ENCODE results near the gene AFAP1L1. TPM values are rescaled to one million over a fixed set of nuclear protein-coding genes. Genes with fewer than 3 reads are reported as not detected.
A peak's percentile ranks its signal among the peaks of the same experiment; 100 is the strongest.

AFAP1L1 gene
- total RNA-seq, 1 experiment from 2014 or later: 1.4 TPM

DNA sequence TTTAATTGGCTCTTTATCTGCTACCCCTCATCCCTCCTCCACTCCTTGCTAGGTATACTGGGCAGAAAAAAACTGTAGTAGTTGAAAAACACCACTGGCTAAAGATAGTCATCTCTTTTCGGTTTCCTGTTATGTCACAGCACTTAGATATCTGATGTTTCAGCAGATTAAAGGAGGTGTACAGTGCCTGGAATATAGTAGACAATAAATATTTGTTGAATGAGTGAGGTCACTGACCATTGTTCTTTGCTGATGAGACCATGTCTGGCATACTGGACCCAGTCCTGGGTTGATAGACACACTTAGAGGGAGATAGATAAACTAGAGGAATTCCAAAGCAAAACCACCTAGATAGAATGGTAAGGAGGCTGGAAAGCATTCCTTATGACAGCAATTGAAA, 76.9 kb downstream of the AFAP1L1 start:
- no peak for DNase-seq (ENCODE audit: low spot score)

DNA sequence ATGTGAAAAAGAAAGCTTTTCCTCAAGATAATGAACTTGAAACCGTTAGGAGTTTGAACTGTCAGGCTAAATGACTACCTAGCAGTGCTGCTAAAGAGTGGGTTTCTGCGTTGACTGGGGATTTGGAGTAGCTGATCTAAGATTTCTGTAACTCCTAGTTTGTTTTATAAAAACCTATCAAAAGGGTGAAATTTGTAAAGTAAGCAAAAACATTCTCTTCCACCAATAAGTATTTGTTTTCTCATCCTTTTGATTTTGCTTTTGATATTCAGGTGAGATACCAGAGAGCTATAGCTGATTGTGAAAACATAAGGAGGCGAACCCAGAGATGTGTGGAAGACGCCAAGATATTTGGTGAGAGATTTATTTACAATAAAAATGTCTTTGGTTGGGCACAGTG, 77.7 kb downstream of the AFAP1L1 start:
- no peak for DNase-seq (ENCODE audit: low spot score)

DNA sequence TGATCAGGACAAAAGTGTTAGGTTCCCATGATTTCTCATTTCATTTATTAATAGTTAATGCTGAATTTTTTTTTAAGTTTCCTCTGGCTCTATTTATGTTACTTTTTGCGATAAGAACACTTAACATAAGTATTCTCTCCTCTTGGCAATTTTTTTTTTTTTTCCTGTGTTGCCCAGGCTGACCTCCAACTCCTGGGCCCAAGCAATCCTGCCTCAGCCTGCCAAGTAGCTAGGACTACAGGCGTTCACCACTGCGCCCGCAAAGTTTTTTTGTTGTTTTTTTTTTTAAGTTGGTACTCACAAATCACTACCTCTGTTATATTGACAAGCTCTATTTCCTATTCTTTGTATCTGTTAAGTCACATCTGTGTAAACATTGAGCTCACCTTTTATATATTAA, 80.5 kb downstream of the AFAP1L1 start:
- no peak for DNase-seq (ENCODE audit: low spot score)

DNA sequence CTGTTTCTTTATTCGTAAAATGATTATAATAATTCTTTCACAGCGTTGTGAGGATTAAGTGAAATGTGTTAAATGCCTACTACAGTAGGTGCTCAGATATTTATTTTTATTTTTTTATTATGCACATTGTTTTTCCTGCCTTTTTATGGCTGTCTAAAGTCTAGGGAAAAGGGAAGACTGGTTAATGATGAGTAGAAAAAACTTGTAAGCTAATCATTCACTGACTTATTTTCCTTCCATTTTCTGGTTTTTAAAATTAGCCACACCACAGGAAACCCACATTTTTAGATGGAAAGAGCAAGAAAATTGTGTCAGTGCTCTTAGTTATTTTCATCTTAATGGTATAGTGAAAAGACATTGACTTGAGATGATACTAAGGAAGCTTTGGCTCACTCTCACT, 82.3 kb downstream of the AFAP1L1 start:
- DNase-seq (ENCODE audit: low spot score): no peak

DNA sequence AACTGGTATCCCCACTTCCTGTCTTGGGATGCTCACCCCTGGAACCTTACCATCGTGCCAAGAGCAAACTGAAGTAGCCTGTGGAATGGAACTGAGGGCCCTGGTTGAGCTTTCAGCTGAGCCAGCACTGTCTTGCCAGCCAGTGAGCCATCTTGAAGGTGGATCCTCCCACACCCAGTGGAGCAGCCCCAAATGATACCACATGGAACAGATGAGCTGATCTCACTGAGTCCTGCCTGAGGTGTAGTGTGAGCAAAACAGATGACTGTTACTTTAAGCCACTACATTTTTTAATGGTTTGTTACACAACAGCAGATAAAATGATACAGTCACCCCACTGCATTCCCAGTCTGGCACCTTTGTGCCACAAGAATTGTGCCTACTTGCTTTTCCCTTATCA, 84.0 kb downstream of the AFAP1L1 start:
- no peak for DNase-seq (ENCODE audit: low spot score)

DNA sequence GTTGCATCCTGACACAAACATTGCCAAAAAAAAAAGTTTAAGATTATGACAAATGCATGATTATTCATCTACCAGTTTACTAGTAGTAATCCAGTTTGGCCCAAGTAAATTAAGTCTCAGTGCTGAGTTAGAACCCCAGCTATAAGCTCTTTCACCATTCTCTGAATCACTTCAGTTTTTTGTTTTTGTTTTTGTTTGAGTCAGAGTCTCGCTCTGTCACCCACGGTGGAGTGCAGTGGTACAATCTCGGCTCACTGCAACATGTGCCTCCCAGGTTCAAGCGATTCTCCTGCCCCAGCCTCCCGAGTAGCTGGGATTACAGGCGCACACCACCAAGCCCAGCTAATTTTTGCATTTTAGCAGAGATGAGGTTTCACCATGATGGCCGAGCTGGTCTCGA, 84.7 kb downstream of the AFAP1L1 start:
- DNase-seq (ENCODE audit: low spot score): no peak

DNA sequence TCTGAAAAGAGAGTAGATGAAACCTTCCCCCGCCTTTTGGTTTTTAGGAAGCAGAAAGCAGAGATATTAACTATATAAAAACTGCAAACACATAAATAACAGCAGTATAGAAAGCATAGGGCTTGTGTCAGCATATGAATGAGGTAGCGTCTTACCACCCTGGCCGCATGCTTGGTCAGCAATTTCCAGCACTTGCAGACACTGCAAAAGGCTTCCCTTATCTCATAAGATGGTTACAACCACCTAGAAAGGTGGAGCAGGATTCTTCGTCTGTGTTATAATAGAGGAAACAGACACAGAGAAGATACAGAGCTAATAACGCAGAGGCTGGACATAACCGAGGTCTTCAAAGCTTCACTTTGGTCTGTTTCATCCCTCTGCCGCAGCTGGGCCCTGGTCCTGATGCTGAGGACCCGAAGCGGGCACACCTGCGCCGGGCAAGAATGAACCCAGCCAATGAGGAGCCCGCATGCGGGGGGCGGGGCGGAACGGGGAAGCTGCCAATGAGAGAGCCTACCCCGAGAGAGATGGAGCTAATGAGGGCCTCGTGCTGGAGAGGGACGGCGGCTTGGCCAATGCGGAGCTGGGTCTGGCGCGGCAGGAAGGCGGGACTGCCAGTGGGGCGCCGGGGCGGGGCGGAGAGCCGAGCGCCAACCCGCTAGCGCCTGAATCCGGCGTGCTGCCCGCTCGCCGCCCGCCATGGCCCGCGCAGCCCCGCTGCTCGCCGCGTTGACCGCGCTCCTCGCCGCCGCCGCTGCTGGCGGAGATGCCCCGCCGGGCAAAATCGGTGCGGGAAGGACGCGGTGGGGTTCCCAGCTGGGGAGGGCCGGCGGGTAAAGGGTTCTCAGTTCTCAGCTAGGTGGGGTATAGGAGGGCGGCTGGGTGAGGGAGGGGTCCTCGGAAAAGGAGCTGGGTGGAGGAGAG, 86.0 kb downstream of the AFAP1L1 start, which contains the start of gene PCYOX1L:
Gene PCYOX1L (plus strand): TSS at position 677 of the 924 bp plus-strand sequence. CDS start 23 bp downstream, at position 700.
- peak; percentile 95 for DNase-seq (ENCODE audit: low spot score)

DNA sequence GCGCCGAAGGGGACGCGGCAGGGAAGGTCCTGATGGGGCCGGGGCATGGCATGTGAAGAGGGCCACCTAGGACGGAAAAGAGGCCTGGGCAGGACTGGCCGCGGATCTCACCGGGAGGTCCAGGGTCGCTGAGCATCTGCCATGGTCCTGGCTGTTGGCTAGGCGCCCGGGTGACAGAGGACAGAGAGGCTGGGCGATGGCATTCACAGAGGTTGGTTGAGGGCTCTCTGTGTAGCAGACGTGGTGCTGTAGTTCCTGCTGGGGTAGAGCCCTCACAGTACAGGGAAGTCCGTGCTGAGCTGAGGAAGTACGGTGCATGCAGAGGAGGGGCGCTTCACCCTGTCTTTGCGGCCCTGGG, 86.6 kb downstream of the AFAP1L1 start:
- no peak for DNase-seq (ENCODE audit: low spot score)

DNA sequence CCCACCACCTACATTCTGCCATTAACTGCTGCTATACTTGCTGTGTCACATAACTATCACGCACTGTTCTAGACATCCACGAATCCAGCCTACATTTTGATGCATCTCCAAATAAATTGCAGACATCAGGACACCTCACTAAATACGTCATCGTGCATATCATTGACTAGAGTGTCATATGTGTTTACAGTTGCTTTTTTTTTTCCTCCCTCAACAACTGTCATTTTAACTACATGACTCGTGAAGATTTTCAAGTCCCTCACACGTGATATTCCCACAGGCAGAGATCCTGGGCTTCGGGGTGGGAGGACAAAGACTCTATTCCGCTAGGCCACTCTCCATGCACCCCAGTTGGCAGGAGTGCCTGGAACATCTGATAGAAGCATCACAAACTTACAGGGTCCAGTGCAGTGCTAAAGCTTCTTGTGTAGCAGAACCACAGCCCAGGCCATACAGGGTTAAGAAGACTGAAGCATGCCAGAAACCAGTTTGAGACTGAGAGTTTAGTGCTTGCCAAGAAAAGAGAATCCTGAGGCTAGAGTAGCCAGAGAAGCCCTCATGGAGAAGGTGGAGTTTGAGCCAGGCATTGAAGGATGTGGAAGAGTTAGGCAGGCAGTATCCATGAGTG, 87.3 kb downstream of the AFAP1L1 start:
- DNase-seq (ENCODE audit: low spot score): no peak

DNA sequence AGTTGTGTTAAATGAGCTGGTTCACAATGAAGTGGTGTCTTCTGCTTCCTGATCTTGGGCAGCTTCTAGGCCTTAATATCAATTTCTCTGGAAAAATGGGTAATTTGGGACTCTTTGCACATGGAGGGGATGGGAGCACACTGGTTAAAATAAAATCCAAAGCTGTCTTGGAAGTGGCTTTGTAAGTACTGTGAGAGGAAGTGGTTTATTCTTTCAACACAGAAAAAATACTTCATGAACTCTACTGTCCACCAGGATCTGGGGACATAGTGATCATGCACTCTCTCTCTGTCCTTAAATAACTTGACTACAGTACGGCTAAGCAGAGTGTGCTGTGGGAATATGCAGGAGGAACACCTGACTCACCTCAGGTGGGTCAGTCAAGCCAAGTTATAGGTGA, 88.6 kb downstream of the AFAP1L1 start:
- no peak for DNase-seq (ENCODE audit: low spot score)

DNA sequence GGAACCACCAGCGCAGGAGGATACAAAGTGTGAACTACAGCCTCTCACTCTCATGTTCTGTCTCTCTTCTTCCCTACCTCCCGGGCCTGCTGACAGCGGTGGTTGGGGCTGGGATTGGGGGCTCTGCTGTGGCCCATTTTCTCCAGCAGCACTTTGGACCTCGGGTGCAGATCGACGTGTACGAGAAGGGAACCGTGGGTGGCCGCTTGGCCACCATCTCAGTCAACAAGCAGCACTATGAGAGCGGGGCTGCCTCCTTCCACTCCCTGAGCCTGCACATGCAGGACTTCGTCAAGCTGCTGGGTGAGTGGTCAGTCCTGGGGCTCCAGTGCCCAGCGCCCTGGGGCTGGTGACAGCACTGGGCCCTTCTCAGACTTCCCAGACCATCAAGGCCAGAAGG, 90.9 kb downstream of the AFAP1L1 start:
- DNase-seq (ENCODE audit: low spot score): no peak

DNA sequence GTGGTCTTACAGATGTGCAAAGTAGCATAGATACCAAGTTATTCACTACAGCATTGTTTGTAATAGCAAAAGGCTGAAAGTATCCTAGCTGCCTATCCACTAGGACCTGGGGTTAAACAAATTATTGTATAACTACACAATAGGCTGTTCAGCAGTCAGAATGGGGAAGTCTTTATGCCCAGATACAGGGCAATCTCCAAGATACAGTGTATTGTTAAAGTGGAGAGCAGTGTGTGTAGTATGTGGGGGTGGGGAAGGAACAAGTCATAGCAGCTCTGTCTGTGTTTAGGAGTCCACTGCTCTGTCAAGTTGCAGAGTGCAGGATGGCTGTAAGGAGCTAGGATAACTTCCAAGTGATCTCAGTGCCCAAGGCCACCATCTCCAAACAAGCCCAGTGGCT, 91.7 kb downstream of the AFAP1L1 start:
- no peak for DNase-seq (ENCODE audit: low spot score)

DNA sequence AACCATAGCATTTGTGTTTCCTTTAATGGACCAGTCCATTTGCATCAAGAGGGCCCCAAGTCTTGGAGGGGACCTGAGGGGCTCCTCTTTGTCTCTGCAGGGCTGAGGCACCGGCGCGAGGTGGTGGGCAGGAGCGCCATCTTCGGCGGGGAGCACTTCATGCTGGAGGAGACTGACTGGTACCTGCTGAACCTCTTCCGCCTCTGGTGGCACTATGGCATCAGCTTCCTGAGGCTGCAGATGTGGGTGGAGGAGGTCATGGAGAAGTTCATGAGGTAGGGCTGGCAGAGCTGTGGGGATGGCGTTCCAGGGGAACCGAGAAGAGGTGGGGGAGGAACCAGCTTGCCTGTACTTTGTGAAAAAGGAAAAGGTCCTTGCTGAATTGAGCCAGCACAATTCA, 92.3 kb downstream of the AFAP1L1 start:
- DNase-seq (ENCODE audit: low spot score): no peak

DNA sequence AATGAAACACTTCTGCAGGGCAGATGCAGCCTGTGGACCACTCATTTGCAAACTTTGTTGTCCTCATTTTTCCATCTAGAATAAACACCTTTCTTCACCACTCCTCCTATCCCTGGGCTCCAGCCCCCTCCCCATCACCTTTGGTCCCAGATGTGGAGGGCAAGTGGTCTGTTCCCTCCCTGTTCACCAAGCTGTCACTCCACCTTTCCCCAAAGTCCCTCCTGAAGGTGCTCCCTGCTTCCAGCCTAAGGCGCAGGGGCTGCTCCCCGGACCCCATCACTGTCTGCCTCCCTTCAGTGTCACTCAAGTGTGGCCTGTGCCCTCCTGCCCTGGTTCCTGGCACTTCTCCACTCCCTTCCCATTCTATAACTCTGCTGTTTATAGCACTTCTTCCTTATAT, 93.1 kb downstream of the AFAP1L1 start:
- no peak for DNase-seq (ENCODE audit: low spot score)

DNA sequence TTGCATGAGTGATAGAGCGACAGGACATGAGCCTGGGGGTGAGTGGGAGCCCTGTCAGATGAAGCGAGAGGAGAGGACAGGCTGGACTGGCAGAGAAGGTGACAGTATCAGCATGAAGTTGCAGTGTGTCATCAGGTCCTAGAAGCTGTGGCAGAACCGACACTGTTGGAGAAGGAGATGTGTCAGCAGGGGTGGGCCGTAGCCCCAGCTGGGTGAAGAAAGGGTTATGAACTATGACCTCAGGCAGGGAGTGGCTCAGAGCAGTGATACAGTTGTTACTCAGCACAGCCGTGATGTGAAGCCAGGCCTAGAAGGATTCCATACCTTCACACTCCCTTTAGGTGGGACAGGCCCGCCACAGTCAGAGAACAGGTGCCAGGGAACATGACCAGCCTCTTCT, 93.8 kb downstream of the AFAP1L1 start:
- DNase-seq (ENCODE audit: low spot score): no peak

DNA sequence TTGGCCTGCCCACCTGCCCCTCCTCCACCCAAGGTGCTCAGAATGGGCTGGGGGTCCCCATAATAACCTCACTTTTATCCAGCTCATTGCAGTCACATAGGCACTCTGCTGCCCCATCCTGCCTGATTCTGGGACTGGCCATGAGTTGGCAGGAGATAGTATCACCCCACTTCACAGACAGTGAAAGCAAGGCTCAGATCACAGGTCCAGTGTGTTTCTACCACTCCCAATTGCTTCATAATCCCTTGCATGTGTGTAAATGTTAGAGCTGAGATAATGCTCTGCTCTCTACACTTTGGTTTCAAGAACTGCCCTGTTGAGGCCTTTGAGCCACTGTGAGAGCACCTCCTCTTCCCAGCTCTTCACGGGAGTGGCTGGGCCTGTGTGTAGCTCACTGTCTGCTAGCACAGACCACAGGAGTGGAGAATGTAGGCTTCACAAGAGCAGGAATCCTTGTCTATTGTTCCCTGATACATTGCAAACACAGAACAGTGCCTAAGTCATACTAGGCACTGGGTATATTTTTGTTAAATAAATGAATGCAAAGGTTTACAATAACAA, 94.6 kb downstream of the AFAP1L1 start:
- DNase-seq (ENCODE audit: low spot score): no peak

DNA sequence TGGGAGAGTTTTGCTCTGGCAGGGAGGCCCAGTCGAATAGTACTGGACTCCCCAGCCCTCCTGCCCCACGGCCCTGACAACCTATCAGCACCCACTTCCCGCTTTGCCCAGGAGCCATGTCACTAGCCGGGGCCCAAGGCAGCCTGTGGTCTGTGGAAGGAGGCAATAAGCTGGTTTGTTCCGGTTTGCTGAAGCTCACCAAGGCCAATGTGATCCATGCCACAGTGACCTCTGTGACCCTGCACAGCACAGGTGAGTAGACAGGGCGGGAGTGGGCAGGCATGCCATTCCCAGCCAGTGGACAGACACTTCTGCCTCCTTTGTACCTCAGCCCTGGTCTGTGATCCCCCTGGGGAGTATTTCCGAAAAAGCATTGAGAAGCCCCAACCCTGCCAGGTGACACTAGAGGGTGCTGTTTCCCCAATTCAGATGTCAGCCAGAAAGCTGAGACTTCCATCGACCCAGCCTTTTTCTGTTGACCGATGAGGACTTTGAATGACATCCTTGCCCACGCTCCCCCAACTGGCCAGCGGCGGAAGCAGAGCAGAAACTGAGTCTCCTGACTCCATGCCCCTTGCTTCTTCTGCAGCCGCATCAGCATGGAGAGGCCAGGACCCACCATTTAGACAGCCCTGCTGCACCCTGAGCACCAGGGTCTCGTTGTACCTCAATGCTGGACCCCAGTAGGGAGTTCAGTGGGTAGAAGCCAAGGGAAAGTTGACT, 95.8 kb downstream of the AFAP1L1 start:
- DNase-seq (ENCODE audit: low spot score): peak; percentile 65

DNA sequence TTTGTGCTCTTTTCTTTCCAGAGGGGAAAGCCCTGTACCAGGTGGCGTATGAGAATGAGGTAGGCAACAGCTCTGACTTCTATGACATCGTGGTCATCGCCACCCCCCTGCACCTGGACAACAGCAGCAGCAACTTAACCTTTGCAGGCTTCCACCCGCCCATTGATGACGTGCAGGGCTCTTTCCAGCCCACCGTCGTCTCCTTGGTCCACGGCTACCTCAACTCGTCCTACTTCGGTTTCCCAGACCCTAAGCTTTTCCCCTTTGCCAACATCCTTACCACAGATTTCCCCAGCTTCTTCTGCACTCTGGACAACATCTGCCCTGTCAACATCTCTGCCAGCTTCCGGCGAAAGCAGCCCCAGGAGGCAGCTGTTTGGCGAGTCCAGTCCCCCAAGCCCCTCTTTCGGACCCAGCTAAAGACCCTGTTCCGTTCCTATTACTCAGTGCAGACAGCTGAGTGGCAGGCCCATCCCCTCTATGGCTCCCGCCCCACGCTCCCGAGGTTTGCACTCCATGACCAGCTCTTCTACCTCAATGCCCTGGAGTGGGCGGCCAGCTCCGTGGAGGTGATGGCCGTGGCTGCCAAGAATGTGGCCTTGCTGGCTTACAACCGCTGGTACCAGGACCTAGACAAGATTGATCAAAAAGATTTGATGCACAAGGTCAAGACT, 96.5 kb downstream of the AFAP1L1 start:
- DNase-seq (ENCODE audit: low spot score): no peak

DNA sequence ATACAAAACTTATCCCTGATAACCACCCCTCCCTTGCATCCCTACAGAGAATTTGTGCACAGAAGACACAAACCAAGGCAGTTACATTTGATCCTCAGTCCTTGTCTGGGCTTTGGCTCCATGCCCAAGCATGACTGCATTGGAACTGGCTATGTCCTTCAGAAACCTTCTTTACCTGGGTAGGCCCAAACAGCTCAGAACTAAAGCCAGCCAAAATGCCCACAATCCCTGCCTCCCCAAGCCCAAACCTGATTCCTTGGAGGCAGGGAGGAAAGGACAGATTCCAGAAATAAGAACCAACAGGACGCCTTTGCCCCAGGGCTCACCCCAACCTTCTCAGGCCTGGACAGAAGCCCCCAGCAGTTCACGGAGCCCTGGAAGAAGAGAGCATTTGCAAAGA, 99.2 kb downstream of the AFAP1L1 start:
- no peak for DNase-seq (ENCODE audit: low spot score)

DNA sequence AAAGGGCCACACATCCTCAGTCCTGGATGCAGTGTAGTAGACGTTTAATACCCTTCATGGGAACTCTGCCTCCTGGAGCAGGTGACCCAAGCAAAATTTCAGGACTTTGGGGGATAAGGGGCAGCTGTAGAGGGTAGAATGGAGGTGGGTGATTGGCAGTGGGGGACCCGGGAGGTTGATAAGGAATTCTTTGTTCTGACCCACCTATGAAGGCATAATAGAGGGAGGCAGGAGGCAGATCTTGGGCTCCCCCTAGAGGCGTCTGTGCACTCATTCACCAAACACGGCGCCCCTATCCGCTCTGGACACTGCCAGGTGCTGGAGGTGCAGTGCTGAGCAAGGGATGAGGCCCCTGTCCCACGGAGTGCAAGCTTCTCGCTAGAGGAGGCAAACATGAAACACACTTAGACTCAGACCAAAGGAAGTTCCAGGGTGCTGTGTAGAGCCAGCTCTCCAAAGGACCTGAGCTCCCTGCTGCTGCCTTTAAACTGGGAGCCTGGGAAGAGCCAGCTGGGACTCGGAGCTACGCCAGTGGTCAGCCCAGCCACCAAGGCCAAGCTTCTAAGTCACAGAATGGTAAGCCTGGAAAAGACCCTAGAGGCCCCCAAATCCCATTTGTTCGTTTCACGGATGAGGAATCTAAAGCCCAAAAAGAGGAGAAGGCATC, 99.8 kb downstream of the AFAP1L1 start:
- DNase-seq (ENCODE audit: low spot score): peak; percentile 69

All from A172 (cell line).